ENCODE measurements around the gene DSC2.

DSC2 gene

DNA sequence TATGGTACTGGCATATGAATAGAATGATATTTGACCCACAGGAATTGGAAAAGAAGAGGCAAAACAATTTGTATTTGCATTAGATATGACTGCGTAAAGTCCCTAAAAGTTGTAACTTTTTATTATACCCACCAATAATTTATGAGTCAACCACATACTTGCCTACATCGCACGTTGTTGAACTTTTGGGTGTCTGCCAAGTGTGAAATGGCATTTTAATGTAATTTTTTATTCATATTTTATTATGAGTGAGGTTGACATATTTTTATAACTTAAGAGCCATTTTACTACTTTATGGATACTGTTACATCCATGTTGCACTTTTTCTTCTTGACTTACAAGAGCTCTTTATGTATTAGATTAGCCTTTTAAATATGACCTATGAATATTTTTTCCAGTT is 4.6 kb downstream of the DSC2 start:
- DNase-seq, result no peak

DNA sequence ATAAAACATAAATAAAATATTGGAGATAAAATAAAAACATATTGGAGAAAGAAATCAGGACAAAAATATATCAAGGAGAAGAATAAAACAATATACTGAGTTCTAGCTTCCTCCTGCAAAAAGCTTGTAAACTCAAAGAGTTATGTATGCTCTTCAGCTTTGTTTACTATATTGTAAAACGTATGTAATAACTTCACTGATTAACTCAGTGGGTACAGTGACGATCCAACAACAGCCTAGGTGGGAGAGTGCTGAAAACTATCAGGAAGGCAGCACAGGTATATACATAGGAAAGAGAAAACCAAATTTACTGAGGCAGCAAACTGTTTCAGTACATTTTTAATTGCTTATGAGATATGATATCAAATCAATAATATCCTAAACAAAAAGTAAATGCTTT is 8.3 kb downstream of the DSC2 start:
- no peak for DNase-seq

DNA sequence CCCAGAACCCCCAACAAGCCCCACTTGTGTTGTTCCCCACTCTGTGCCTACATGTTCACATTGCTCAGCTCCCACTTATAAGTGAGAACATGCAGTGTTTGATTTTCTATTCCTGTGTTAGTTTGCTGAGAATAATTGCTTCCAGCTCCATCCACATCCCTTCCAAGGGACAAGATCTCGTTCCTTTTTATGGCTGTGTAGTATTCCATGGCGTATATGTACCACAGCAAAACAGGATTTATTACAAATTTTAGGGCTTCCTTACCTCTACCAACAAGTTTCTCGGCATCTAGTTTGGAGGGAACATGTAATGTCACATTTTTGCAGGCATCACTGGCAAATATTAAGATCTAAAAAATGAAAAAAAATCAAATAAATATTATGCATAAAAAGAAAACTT is 8.9 kb downstream of the DSC2 start:
- no peak for DNase-seq

DNA sequence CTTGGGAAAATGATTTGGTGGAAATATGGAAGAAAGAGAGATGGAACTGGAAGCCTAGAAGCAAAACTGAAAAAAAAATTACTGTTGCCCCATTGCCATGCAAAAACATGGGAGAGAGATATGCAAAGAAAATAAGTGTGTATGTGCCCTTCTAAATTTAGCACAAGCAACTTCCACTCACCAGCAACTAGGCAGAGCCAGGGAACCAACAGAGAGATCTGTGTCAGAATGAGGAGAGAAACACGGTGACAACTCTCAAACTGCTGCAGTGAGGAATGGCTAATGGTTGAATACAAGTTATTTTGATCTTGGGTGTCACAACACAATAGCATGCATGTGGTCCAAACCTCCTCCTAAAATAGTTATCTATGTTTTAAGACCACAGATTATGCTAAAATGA is 10.9 kb downstream of the DSC2 start:
- no peak for DNase-seq

DNA sequence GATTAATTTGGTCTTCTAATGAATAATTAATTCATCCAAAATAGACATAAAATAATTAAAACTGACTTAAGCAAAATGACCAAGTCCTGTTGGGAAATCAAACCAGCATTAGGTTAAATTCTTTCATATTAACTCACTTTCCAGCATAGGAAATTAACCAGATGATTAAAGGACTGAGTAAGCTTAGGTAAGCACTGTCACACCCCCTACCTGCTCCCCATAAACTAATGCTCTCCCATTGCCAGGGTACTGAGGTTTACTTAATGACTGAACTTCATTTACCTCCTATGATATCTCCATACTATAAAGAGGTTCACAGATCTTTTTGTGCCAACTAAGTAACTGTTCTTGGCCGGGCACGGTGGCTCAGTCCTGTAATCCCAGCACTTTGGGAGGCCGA is 13.7 kb downstream of the DSC2 start:
- no peak for DNase-seq

DNA sequence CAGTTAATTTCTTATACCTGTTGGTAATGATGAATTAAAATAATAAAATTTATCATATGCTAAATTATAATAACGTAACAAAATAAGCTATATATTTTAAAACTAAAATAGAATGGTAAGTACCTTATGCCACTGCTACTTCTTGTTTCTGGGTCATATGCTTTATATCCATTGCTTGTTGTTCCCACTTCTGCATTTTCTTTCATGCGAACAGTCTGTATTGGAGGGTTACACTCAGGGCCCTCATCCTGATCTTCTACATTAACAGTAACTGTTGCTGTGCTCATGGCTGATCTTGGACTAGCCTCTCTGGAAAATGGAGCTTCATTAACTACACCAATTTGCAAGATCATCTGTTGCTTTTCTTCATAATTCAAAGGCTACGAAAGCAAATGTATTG is 22.2 kb downstream of the DSC2 start:
- DNase-seq, result no peak

DNA sequence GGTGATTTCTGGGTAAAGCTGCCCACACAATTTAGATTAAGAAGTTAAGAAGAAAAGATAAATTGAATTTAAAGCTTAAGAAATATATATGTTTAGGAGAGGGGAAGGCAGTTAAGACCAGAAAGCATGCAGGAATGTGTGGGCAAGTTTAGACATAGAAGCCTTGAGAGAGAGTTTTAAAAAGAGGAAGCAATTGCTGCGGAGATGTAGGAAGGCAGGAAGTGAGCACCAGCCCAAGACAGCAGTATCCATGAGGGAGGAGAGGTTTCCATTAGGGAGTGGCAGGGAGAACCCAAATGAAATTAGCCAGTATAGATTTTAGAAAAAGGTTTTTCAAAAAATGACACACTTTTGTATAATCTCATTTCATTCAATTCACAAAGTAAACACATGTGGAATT is 24.3 kb downstream of the DSC2 start:
- DNase-seq, result no peak

DNA sequence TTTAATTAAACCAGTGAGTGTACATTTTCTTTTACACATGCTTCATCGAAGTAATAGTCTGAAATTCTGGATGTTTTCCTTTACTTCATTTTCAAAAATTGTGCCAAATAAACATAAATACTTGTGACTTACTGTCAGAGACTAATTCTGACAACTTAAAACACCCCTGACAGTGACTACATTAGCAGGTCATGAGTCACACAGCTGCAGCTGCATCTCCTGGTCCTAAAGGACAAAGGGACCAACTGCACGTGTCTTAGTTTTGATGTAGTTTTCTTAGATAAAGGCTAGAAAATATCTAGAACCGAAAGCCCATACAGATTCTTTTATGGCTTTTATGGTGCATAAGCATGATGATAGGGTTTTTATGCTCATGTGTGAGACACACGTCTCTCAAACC is 30.0 kb downstream of the DSC2 start:
- DNase-seq, result no peak

DNA sequence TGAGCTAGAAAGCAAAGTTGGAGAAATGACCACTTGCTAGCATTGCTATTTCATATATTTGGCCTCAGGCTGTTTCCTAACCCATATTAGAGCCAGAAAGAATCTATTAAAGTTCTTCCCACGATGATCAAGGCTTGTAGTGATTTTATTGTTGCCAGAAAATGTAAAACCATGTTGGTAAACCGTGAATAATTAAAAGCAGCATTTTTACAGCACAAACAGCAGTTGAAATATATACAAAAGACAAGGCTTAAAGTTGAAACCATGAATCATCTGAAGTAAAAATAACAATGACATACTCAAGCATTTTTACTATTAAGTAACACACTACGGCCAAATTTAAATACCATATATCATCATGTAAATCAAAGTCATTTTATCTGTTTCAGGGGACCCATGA is 32.0 kb downstream of the DSC2 start:
- DNase-seq, result no peak

DNA sequence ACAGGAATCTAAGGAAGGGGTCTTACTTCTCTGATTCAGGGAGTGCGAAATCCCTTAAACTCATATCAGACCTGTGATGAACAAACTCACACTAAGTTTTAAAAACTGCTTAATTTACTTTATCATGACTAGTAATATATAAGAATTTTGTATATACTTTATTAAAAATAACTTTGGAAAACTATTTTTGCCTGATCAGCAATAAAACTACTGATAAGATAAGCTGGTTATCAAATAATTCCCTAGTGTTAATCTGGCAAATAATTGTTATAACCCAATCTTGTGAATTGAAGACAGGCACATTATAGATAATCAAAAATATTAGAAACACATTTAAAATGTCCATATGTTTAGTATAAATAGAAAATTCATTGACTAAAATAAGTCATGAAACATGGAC is 36.0 kb downstream of the DSC2 start:
- DNase-seq, result no peak

DNA sequence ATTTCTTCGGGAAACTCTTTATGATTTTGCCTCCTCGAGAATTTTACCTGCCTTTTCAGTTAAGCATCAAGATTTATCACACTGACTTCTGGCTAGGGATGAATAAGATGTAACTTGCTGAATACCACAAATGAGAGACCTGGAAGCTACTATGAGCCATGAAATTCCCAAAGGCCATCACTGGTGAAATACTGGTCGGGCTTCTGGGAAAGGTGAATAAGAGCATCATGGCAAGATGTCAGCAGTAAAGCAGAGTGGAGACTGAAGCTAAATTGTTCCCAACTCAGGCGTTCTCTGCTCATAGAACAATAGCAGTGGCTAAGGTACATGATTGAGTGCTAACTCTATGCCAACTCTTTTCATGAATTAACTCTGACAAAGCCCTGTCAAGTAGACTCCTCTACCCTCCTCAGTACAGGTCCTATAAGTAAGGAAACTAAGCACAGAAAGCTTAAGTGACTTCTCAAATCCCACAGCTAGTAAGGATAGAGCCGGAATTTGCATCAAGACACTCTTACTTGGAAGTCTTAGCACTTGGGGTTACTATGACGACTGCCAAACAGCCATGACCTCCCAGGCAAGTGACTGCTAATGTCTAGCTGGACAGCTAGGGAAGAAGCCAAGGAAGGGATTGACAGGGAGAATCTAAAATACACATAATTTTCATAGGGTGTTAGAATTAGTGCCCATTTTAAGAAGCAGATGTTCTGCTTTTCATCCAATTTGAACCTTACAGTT is 37.0 kb downstream of the DSC2 start:
- no peak for DNase-seq

DNA sequence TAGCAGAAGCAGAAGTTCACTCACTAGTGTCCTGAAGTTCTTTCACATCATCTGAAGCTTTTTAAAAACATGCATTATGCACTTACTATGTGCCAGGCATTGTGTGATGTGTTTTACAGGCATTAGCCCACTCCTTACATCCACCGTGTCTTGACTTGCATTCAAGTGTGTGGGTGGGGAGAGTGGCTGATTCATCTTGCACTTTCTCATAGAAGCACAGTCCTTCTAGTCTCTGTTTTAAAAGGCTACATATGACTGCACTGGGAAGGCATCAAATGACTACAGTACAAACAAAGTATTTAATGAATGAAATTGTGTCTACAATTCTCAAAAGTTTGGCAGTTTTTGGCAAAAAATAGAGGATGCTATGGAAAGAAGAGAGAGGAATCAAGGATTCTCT is 38.1 kb downstream of the DSC2 start:
- no peak for DNase-seq

DNA sequence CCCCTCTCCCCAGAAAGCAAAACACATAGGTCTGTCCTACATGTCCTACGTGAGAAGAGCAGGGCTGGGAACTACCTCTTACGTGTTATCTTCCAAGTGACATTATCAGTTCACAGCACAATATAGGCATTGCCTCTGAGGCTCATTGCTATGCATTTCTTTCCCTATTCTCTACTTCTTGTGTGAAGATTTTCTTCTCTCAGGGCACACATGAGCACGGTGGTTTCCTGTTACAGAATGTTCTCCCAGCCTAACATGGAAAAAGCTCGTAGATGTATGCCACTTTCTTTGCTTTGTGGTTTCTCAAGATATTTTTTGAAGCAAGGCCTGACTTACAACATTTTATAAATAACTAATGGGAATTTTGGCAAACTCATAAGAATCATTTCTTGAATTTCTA is 40.3 kb downstream of the DSC2 start:
- DNase-seq, result no peak

DNA sequence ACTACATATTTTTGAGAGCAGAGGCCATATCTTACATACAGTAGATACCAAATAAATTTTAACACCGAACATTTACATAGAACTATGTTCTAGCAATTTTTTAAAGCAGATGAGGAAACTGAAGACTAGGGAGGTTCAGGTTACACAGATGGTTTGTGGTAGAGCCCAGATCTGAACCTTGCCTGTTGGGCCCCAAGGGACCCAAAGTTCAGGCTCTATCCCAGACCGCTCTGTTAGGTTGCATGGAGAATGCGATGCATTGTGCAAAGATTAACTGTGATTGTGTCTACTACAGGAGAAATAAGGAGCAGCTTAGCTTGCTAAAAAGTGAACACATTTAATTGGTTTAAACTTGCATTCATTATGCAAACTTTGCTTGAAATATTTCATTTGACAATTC is 43.3 kb downstream of the DSC2 start:
- DNase-seq, result no peak

DNA sequence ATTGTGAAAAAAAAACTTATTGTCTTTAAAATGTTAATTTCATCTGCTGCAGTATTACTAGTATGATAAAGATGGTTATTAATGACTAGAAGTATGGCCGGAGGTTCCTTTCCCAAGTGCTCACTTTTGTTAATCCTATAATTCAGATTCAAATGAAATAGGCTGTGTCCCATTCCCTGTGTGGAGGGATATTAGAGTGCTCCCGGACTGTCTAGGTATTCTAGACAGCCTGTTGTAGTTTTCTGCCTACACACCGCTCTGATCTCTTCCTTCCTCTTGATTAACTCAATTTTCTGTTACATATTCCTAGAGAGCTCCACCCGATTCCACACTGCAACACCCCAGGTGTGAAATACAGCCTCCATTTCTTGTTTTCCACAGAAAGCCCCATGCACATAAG is 44.3 kb downstream of the DSC2 start:
- DNase-seq, result no peak

DNA sequence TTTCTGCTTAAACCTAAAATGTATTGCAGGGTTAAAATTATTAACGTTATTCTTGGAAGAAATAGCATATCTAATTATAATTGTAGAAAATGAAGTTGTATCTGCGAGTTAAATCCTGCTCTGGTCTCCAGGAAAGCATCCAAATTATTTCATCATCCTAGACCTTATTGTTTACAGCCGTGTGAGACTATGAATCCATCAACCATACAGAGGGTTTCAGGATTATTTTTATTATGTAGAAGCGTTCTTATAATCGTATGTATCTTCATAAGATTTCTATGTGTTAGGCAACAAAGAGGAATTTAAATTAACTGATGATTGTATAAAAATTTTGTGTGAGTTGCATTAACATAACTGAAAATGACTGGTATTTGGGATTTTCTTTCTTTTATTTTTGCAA is 45.2 kb downstream of the DSC2 start:
- DNase-seq, result no peak

DNA sequence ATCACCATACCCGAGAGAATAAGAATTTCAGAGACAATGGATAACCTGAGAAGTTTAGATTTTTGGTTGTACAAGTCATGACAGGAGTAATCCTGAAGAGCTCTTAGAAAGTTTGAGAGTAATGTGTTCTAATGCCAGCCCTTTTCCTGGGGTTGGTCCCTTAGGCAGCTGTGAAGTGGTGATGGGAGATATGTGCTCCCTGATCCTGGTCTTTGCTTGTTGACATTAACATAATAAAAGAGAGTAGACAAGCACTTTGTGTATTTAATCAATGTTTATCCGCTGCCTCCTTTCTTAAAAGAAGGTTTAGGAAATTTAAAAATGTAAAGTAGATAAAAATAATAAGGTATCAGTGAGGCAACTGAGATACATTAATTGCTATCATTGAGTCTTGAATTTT is 45.9 kb downstream of the DSC2 start:
- DNase-seq, result no peak

DNA sequence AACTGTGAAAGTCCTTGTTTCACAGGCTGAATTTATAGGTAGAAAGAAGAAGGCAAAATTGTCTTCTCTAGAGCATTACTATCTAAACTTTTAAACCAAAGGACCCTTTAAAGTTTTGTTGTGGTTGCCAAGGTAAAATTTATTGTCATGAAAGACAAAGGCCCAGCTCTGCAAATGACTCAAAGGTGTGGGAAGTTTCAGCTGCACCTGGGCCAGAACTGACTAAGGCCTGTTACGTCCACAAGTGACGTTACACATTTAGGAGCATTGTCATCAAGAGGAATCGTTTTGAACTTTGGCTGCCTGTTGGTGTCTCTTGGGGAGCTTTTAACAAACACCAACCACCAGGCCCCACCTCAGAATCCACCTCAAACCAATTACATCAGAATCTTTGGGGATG is 51.6 kb downstream of the DSC2 start:
- no peak for DNase-seq

DNA sequence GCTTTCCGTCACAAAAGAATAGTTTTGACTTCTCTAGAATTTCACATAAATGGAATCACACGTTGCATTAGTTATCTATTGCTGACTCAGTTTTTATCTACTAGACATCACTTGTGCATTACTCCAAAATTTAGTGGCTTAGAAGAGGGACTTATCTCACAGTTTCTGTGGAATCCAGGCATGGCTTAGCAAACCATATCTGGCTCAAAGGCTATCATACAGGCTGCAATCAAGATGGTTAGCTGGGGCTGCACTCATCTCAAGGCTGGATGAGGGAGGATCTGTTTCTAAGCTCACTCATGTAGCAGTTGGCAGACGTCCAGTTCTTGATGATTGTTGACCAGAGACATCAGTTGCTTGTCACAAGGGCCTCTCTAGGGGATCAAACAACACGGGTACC is 53.0 kb downstream of the DSC2 start:
- DNase-seq, result no peak

DNA sequence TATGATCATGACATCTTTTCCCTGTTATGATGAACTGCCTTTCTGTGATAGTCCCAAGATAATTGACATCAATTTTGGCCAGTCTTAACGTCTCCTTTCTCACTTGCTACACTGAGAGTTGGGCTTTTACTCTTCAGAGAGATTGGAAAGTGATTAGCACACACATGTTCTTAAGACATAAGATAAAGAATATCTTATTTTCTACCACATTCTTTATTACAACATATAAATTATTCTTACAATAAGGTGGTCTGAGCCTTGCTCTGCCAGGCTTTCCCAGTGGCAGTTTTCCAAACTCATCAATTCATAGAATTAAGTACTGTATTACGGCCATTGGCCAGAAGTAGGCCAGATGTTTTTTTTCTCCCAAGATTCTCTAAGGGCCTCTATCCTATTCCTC is 54.0 kb downstream of the DSC2 start:
- no peak for DNase-seq

DNA sequence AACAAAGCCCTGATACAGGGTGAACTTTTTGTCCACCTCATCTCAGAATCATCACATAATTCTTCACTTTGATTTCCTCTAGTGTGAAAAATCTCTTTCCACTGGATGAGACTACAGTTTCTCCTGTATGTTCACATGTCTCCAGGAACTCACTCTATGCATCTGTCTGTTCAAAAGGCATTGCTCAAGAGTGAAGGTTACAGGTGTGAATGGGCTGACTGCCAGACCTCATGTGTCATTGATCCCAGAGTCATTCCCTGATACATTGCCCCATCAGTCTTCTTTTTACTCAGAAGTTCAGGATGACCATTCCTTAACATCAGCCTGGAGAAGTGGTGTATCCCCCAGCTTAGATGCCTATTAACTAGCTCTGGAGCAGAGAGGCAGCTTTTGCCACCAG is 55.3 kb downstream of the DSC2 start:
- DNase-seq, result no peak

DNA sequence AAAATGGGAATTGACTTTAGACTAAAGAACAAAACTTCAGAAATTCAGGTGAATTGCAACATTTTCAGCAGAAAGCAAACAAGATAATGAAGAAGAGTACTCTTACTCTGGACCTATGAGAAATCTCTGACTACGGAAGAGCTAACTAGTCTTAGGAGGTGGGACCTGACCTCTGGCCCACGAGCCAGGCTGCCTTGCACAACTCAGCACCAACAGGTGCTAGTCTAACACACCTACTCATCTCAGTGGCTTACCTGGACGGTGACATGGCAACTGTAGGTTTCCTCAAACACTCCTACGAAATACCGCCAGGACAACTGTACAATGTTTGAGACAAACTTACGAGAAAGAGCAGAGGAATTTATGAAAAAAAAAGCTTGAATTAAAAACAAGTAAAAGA is 56.6 kb downstream of the DSC2 start:
- DNase-seq, result no peak

DNA sequence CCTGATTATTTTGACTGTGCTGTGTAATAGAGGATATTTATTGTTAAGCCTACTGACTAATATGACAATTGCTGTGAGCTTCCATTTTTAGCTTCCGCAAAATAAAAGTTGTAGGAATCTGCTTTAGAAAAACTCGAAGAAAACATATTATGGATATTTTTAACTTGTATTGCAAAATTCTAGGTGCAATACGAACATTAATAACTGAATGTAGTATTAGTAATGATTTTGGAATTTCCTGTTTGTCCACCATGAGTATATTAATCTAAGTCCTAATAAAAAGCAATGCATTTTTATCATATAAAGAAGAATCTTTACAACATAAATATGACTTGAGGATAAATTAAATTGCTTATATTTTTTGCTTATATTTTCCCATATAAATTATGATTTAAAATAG is 57.3 kb downstream of the DSC2 start:
- DNase-seq, result no peak

DNA sequence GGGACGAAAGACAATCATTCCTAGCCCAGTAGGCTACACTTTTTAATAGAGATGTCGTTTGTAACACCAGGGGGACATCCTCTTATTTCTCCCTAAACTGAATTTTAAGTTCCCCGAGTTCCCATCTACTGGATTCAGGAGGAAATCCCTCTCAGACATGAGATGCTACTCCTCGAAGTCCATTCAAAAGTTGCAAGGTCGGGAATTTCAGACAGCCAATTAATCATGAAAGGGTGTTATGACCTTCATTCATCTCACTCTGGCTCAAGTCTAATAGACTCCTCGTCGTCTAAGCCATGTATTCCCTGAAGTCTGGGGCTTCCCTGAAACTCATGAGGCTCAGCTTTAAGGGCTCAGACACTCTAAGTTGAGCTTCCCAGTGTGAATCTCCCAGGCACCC is 58.5 kb downstream of the DSC2 start:
- DNase-seq, result no peak

DNA sequence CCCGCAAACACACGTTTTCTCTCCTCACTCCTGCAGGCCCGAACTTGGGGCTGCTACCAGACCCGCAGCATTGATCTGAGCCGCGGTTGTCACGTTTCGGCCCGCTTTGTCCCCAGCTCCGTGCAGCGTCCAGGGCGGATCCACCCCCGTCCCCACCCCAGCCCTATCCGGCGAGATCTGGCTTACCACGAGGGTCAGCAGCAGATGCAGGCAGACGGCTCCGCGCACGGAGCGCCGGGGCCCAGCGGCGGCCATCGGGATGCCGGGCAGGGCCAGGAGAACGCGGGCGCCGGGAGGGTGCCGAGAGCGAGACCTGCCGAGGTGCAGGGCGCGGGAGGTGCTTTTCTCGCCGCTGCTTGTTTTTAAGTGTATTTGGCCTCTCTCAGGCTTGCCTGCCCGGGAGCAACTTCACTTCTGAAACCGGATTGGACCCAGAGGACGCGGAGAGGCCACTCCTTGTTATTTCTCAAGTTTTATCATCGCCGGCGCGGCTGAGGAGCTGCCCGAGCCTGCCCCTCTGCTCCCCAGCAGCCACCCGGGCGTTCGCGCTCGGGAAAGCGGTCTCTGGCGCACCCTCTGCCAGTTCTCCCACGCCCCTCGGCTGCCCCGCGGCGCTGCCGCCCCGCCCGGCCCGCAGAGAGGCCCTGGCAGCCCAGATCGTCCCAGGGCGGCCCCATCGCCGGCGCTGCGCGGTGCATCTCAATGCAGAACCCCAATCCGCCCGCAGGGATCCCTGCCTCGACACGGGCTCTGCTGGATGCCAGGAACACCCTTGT is 59.6 kb downstream of the DSC2 start, which contains the start of gene DSC3:
Gene DSC3 (minus strand): TSS at position 337 of the 776 bp plus-strand sequence. CDS start 82 bp downstream, at position 255.
- no peak for DNase-seq

Data from T-helper 1 cell (primary cell).